ENCODE data around the gene LAMP5. TPM values are rescaled to one million over a fixed set of nuclear protein-coding genes. Genes with fewer than 3 reads are reported as not detected.

Gene LAMP5
- total and polyA plus RNA-seq, 10 donors = 0.26 to 1.5 (median 0.73) TPM

DNA sequence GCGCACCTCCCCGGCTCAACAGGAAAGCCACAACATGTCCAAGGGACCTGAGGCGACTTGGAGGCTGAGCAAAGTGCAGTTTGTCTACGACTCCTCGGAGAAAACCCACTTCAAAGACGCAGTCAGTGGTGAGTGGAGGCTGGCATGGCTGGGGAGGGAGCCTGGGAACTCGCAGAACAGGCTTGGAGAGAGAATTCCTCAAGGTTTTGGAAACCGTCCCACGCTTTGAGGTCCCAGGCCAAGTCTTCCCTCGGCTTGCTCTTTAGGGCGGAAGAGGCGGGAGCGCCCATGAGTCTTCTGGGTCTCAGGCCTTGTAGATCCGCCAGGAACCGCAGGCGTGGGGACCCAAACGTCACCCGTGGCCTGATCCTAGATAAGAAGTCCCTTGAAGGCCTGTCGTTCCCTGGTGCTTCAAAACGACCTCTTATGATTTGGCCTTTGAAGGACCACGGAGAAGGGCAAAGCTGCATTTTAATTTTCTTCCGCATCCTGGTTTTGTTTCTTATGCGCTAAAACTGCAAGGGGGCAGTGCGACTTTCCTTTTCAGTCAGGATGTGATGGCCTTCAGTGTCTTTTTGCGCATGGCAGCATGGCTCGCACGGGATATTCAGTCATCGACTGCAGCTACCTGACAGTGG, 2.0 kb downstream of the LAMP5 start:
- TF ChIP-seq POLR2AphosphoS5 (IDR thresholded peaks at IDR 0.05) = no peak
- no peak for DNase-seq
- Histone ChIP-seq H3K9me3 (no peaks in the 10 kb centered on the region), H3K27ac (no peak overlapping the region), H3K36me3 (no peaks in the 10 kb centered on the region), H3K4me3 (peak overlapping the region in 7 of 8 donors; percentile 4 to 54 (median 20)), H3K4me1 (peaks cover 0 to 30% (median 24%) of the 10 kb centered on the region in 6 donors), H3K27me3 (replicated peaks in 1 of 7) (peaks cover 0 to 89% (median 25%) of the 10 kb centered on the region in 7 donors)
- intact Hi-C loops (cut with DNase I; ENCODE audit: low total_unique reads) = no loop called here
- WGBS, 5 donors = 3 to 6% (median 4%) methylated on average over 19 to 28 of the region's 28 CpGs

GRCh38 chr20:9517297-9518162, 3.1 kb downstream of the LAMP5 start:
- peaks cover 0 to 78% (median 25%) of the 10 kb centered on the region in 7 donors for H3K27me3 ChIP-seq (replicated peaks in 1 of 7)
- H3K9me3 ChIP-seq = no peaks in the 10 kb centered on the region
- H3K36me3 ChIP-seq = no peaks in the 10 kb centered on the region
- WGBS, 5 donors = 42 to 58% (median 49%) methylated on average over 8 of the region's 8 CpGs
- H3K27ac ChIP-seq = no peak overlapping the region
- intact Hi-C loops (cut with DNase I; ENCODE audit: low total_unique reads) = no loop called here
- no peak for DNase-seq
- peaks cover 0 to 30% (median 24%) of the 10 kb centered on the region in 6 donors for H3K4me1 ChIP-seq
- no peak overlapping the region for H3K4me3 ChIP-seq
- TF ChIP-seq CTCF (IDR thresholded peaks at IDR 0.05 in 8 of 11, conservative IDR thresholded peaks at IDR 0.05 in 3 of 11) (no peak), POLR2A (IDR thresholded peaks at IDR 0.05) (no peak), POLR2AphosphoS5 (IDR thresholded peaks at IDR 0.05) (no peak)

GRCh38 chr20:9518576-9519175, 4.3 kb downstream of the LAMP5 start:
- H3K4me3 ChIP-seq = no peak overlapping the region
- H3K27me3 ChIP-seq (replicated peaks in 1 of 7) = peaks cover 0 to 66% (median 25%) of the 10 kb centered on the region in 7 donors
- intact Hi-C loops (cut with DNase I; ENCODE audit: low total_unique reads) = no loop called here

GRCh38 chr20:9520086-9520485, 5.7 kb downstream of the LAMP5 start:
- no peaks in the 10 kb centered on the region for H3K9me3 ChIP-seq
- TF ChIP-seq CTCF (IDR thresholded peaks at IDR 0.05 in 8 of 11, conservative IDR thresholded peaks at IDR 0.05 in 3 of 11) = no peak
- no peak for TF ChIP-seq POLR2A (IDR thresholded peaks at IDR 0.05)
- no peak for TF ChIP-seq POLR2AphosphoS5 (IDR thresholded peaks at IDR 0.05)
- no peak overlapping the region for H3K27ac ChIP-seq
- 61 to 72% (median 67%) methylated on average over 4 of the region's 4 CpGs for WGBS, 5 donors
- H3K27me3 ChIP-seq (replicated peaks in 1 of 7) = peaks cover 0 to 52% (median 16%) of the 10 kb centered on the region in 7 donors
- H3K36me3 ChIP-seq = no peaks in the 10 kb centered on the region
- intact Hi-C loops (cut with DNase I; ENCODE audit: low total_unique reads) = no loop called here
- no peak for DNase-seq
- peaks cover 0 to 18% (median 15%) of the 10 kb centered on the region in 6 donors for H3K4me1 ChIP-seq
- H3K4me3 ChIP-seq = no peak overlapping the region

More at GRCh38 chr20:9518576-9519175, 4.3 kb downstream of the LAMP5 start:
- no peak for DNase-seq
- Histone ChIP-seq H3K36me3 (no peaks in the 10 kb centered on the region), H3K27ac (no peak overlapping the region), H3K4me1 (peaks cover 0 to 30% (median 24%) of the 10 kb centered on the region in 6 donors), H3K9me3 (no peaks in the 10 kb centered on the region)
- WGBS, 5 donors = 25 to 40% (median 37%) methylated on average over 8 of the region's 8 CpGs
- no peak for TF ChIP-seq POLR2A (IDR thresholded peaks at IDR 0.05)
- no peak for TF ChIP-seq POLR2AphosphoS5 (IDR thresholded peaks at IDR 0.05)
- TF ChIP-seq CTCF (IDR thresholded peaks at IDR 0.05 in 8 of 11, conservative IDR thresholded peaks at IDR 0.05 in 3 of 11) = no peak
